H1 (cell line): ENCODE data around the gene GAMT. TPM values are rescaled to one million over a fixed set of nuclear protein-coding genes. Genes with fewer than 3 reads are reported as not detected.

Source experiments
- CTCF ChIA-PET: fragments of 300-600 bp; sonication (Branson Sonifier 250); formaldehyde crosslinking; loops from one replicate; lab custom pipeline; 2021; ENCODE audit not compliant: partially characterized antibody; lab: Charles Lee
- POLR2A ChIA-PET: fragments of 300-600 bp; sonication (Branson Sonifier 250); formaldehyde crosslinking; loops from one replicate; lab custom pipeline; 2021; ENCODE audit warnings: inconsistent platforms; ENCODE audit not compliant: partially characterized antibody; lab: Charles Lee
- DNase-seq, 2 experiments: peaks; one replicate each; pipeline versions ENCODE4 v3.0.0 to v3.0.0-alpha.2; 2010 to 2022; ENCODE audit warnings: low spot score in 2 of 2, low read depth in 1 of 2, mixed read lengths in 1 of 2
- FAIRE-seq: peaks from 2 replicates; lab custom pipeline; 2011; peaks lifted over from hg19 to GRCh38; lab: Jason Lieb, UNC
- H2AFZ ChIP-seq: 2 replicates; pipeline ENCODE4 v1.8.1; 2012; ENCODE audit warnings: low read length, inconsistent platforms
- H2AK5ac ChIP-seq: 2 replicates; pipeline ENCODE4 v1.6.1; 2013; ENCODE audit warnings: low read depth, low read length
- H2BK120ac ChIP-seq: replicated peaks from 2 replicates; pipeline ENCODE3; 2013; ENCODE audit warnings: low read depth, low read length, inconsistent platforms
- H2BK12ac ChIP-seq: 2 replicates; pipeline ENCODE4 v1.6.1; 2013; ENCODE audit warnings: low read depth, low read length
- H2BK15ac ChIP-seq: 2 replicates; pipeline ENCODE4 v1.6.1; 2013; ENCODE audit warnings: low read length
- H2BK20ac ChIP-seq: 2 replicates; pipeline ENCODE4 v1.6.1; 2013; ENCODE audit warnings: low read length
- H2BK5ac ChIP-seq: 2 replicates; pipeline ENCODE4 v1.6.1; 2013; ENCODE audit warnings: low read depth, low read length
- H3K14ac ChIP-seq: 2 replicates; pipeline ENCODE4 v1.6.1; 2013; ENCODE audit warnings: inconsistent platforms; ENCODE audit not compliant: insufficient read length
- H3K18ac ChIP-seq: 2 replicates; pipeline ENCODE4 v1.6.1; 2013; ENCODE audit warnings: low read length; ENCODE audit errors: extremely low read depth
- H3K23ac ChIP-seq: 2 replicates; pipeline ENCODE4 v1.6.1; 2013; ENCODE audit warnings: inconsistent platforms; ENCODE audit not compliant: insufficient read length
- H3K23me2 ChIP-seq: 2 replicates; pipeline ENCODE4 v1.6.1; 2013; ENCODE audit warnings: low read depth, low read length
- H3K27ac ChIP-seq: 2 replicates; pipeline ENCODE4 v1.6.1; 2011; ENCODE audit warnings: low read depth, low read length, inconsistent platforms
- H3K27me3 ChIP-seq, 4 experiments: replicated peaks in 1 of 4; 1 replicate in 1 of 4; 2 replicates in 3 of 4; pipeline versions ENCODE4 v1.6.1 to v1.8.1; 2011 to 2013; ENCODE audit warnings: low read length in 3 of 4, mild to moderate bottlenecking in 3 of 4, inconsistent platforms in 2 of 4, mixed read lengths in 2 of 4, moderate library complexity in 1 of 4; ENCODE audit not compliant: control insufficient read depth in 3 of 4, insufficient read depth in 3 of 4; ENCODE audit errors: extremely low read depth in 1 of 4
- H3K36me3 ChIP-seq, 4 experiments: 2 replicates each; pipeline versions ENCODE4 v1.6.1 to v1.8.1; 2011 to 2013; ENCODE audit warnings: mild to moderate bottlenecking in 4 of 4, low read length in 3 of 4, moderate library complexity in 2 of 4, control low read depth in 1 of 4, inconsistent platforms in 1 of 4; ENCODE audit not compliant: insufficient read depth in 4 of 4, control insufficient read depth in 2 of 4
- H3K4ac ChIP-seq: replicated peaks from 2 replicates; pipeline ENCODE3; 2013; ENCODE audit warnings: low read length, low read depth, mixed read lengths, inconsistent platforms; ENCODE audit not compliant: insufficient read length
- H3K4me1 ChIP-seq, 4 experiments: replicated peaks in 1 of 4; 1 replicate in 1 of 4; 2 replicates in 3 of 4; pipeline versions ENCODE4 v1.6.1 to v1.8.1; 2011 to 2013; ENCODE audit warnings: low read length in 3 of 4, inconsistent platforms in 2 of 4, mixed read lengths in 1 of 4; ENCODE audit not compliant: insufficient read depth in 4 of 4, control insufficient read depth in 3 of 4
- H3K4me2 ChIP-seq, 2 experiments: 2 replicates each; pipeline versions ENCODE4 v1.6.1 to v1.8.1; 2011 to 2013; ENCODE audit warnings: low read depth in 2 of 2, low read length in 2 of 2, control low read depth in 1 of 2, inconsistent platforms in 1 of 2, mild to moderate bottlenecking in 1 of 2; ENCODE audit not compliant: insufficient read depth in 1 of 2
- H3K4me3 ChIP-seq, 4 experiments: fragments of 200-600, 300-600 bp in 1 of 4; sonication (generic), shearing (Covaris generic), sonication (Bioruptor Twin) in 1 of 4; 2 replicates each; pipeline versions ENCODE4 v1.5.1 to v1.8.1; 2011 to 2016; ENCODE audit warnings: low read length in 4 of 4, low read depth in 3 of 4, control low read depth in 2 of 4, inconsistent platforms in 2 of 4, mild to moderate bottlenecking in 2 of 4, mixed read lengths in 1 of 4, moderate library complexity in 1 of 4; ENCODE audit not compliant: insufficient read depth in 2 of 4; ENCODE audit errors: extremely low read depth in 1 of 4
- H3K56ac ChIP-seq: replicated peaks from 2 replicates; pipeline ENCODE3; 2013; ENCODE audit warnings: low read depth, mild to moderate bottlenecking, mixed read lengths, low read length, inconsistent platforms; ENCODE audit not compliant: insufficient read length
- H3K79me1 ChIP-seq: 2 replicates; pipeline ENCODE4 v1.6.1; 2013; ENCODE audit warnings: low read depth, low read length, control low read depth
- H3K79me2 ChIP-seq, 2 experiments: 2 replicates each; pipeline versions ENCODE4 v1.6.1 to v1.8.1; 2012 to 2013; ENCODE audit warnings: low read length in 2 of 2, mild to moderate bottlenecking in 2 of 2, inconsistent platforms in 1 of 2; ENCODE audit not compliant: insufficient read depth in 2 of 2, control insufficient read depth in 1 of 2
- H3K9ac ChIP-seq, 4 experiments: replicated peaks in 1 of 4; 1 replicate in 1 of 4; 2 replicates in 3 of 4; pipeline versions ENCODE4 v1.6.1 to v1.8.1; 2011 to 2013; ENCODE audit warnings: low read depth in 3 of 4, low read length in 3 of 4, control low read depth in 2 of 4, mild to moderate bottlenecking in 2 of 4, moderate library complexity in 2 of 4, inconsistent platforms in 1 of 4; ENCODE audit errors: extremely low read depth in 1 of 4
- H3K9me3 ChIP-seq, 2 experiments: 2 replicates each; pipeline versions ENCODE4 v1.6.1 to v1.8.1; 2012 to 2013; ENCODE audit warnings: mild to moderate bottlenecking in 2 of 2, moderate library complexity in 2 of 2, control low read depth in 1 of 2, inconsistent platforms in 1 of 2, low read depth in 1 of 2, low read length in 1 of 2, mixed read lengths in 1 of 2; ENCODE audit not compliant: insufficient read depth in 2 of 2
- H4K20me1 ChIP-seq, 2 experiments: replicated peaks in 1 of 2; 2 replicates each; pipeline versions ENCODE3 to v1.8.1; 2011 to 2013; ENCODE audit warnings: inconsistent platforms in 2 of 2, low read length in 2 of 2, mild to moderate bottlenecking in 1 of 2; ENCODE audit not compliant: insufficient read depth in 2 of 2, control insufficient read depth in 1 of 2
- H4K5ac ChIP-seq: 2 replicates; pipeline ENCODE4 v1.6.1; 2013; ENCODE audit warnings: low read length, low read depth, mixed read lengths, inconsistent platforms; ENCODE audit not compliant: insufficient read length
- H4K8ac ChIP-seq: 2 replicates; pipeline ENCODE4 v1.8.0; 2013; ENCODE audit warnings: mild to moderate bottlenecking, moderate library complexity, low read length, inconsistent platforms; ENCODE audit not compliant: insufficient read depth; ENCODE audit errors: extremely low read depth
- H4K91ac ChIP-seq: replicated peaks from 2 replicates; pipeline ENCODE3; 2013; ENCODE audit warnings: low read length, mixed read lengths, inconsistent platforms; ENCODE audit not compliant: insufficient read length
- BACH1 ChIP-seq: IDR thresholded peaks from 2 replicates; pipeline ENCODE4 v1.6.1; 2012; ENCODE audit warnings: low read length, improper control_type of control experiment
- BCL11A ChIP-seq, 2 experiments: IDR thresholded peaks; one replicate each; pipeline ENCODE4 v1.6.1; 2011; ENCODE audit warnings: low read depth in 2 of 2, low read length in 2 of 2, mild to moderate bottlenecking in 2 of 2
- CHD2 ChIP-seq: IDR thresholded peaks from 2 replicates; pipeline ENCODE4 v1.6.1; 2012; ENCODE audit warnings: low read length, improper control_type of control experiment
- CTBP2 ChIP-seq: IDR thresholded peaks from 2 replicates; pipeline ENCODE4 v1.7.0; 2011; ENCODE audit warnings: borderline replicate concordance, mild to moderate bottlenecking, moderate library complexity, mixed read lengths, low read length; ENCODE audit not compliant: insufficient read depth, insufficient read length
- EGR1 ChIP-seq: IDR thresholded peaks from 2 replicates; pipeline ENCODE4 v1.6.1; 2011; ENCODE audit warnings: low read depth, low read length, borderline replicate concordance
- EP300 ChIP-seq, 2 experiments: IDR thresholded peaks; 1 replicate in 1 of 2; 2 replicates in 1 of 2; pipeline ENCODE4 v1.6.1; 2011 to 2012; ENCODE audit warnings: low read depth in 2 of 2, low read length in 2 of 2, mild to moderate bottlenecking in 2 of 2, borderline replicate concordance in 1 of 2, inconsistent platforms in 1 of 2, moderate library complexity in 1 of 2
- HDAC2 ChIP-seq, 2 experiments: fragments of 300-600 bp in 1 of 2; sonication (generic) in 1 of 2; IDR thresholded peaks; 2 replicates each; pipeline ENCODE4 v1.6.1; 2011 to 2012; ENCODE audit warnings: low read depth in 2 of 2, low read length in 2 of 2, mild to moderate bottlenecking in 2 of 2, moderate library complexity in 2 of 2, borderline replicate concordance in 1 of 2, inconsistent platforms in 1 of 2
- JUN ChIP-seq: IDR thresholded peaks from 2 replicates; pipeline ENCODE4 v1.6.1; 2011; ENCODE audit warnings: low read depth, mild to moderate bottlenecking, improper control_type of control experiment, low read length
- MAFK ChIP-seq: IDR thresholded peaks from 2 replicates; pipeline ENCODE4 v1.6.1; 2012; ENCODE audit warnings: low read depth, mild to moderate bottlenecking, improper control_type of control experiment, low read length
- MAX ChIP-seq: IDR thresholded peaks from 2 replicates; pipeline ENCODE4 v1.6.1; 2012; ENCODE audit warnings: inconsistent platforms
- SP4 ChIP-seq: IDR thresholded peaks from 2 replicates; pipeline ENCODE4 v1.6.1; 2012; ENCODE audit warnings: low read length, inconsistent platforms
- TAF1 ChIP-seq: IDR thresholded peaks from 2 replicates; pipeline ENCODE4 v1.6.1; 2011; ENCODE audit warnings: mild to moderate bottlenecking, low read depth, low read length
- USF2 ChIP-seq: IDR thresholded peaks from 2 replicates; pipeline ENCODE4 v1.6.1; 2011; ENCODE audit warnings: low read length, improper control_type of control experiment
- WGBS, 2 experiments: shearing (Covaris generic) in 1 of 2; methylation state at CpG; one replicate each; pipeline versions ENCODE4 v1.1.6 to v1.1.7; 2013 to 2015; ENCODE audit warnings: low lambda C conversion rate in 2 of 2, mixed read lengths in 2 of 2, inconsistent platforms in 1 of 2, low coverage in 1 of 2, missing lambda C conversion rate in 1 of 2; ENCODE audit not compliant: insufficient replicate concordance in 2 of 2, insufficient coverage in 1 of 2, insufficient read length in 1 of 2; ENCODE audit errors: extremely low coverage in 1 of 2, missing lambda C conversion rate in 1 of 2; 5-methylcytosine and 5-hydroxymethylcytosine counted together
- polyA plus RNA-seq, 7 experiments: library from polyadenylated mRNA; depleted of rRNA in 3 of 7; stranded (reverse) in 5 of 7; unstranded in 2 of 7; fragments of >200 nt in 5 of 7; fragments of 200-250 nt in 2 of 7; gene quantifications; 1 replicate in 5 of 7; 2 replicates in 1 of 7; 4 replicates in 1 of 7; pipeline versions ENCODE4 v1.2.1 to v1.2.3, GENCODE V29; 2011 to 2013; ENCODE audit warnings: missing spikeins in 2 of 7, mixed read lengths in 2 of 7
- total RNA-seq: library from RNA; stranded (reverse); fragmentation: NEBNext Ultra II Directional; extraction: Animal tissue kit (Norgen Biotek cat#: 25700); gene quantifications from 2 replicates; pipeline ENCODE4 v1.2.1, GENCODE V29; 2021

Gene GAMT
- total and polyA plus RNA-seq, 2 of the 8 experiments (the other 6 are each of a cell fraction or from before 2014, with no cell fraction given): 17.2 to 35.6 TPM

- CTCF ChIA-PET: interaction anchor here (0.9 kb wide), 1 partner anchor 60 kb away, joined by 3 read pairs; no protein-coding TSS in a partner anchor
- WGBS, 2 experiments: 90% methylated on average over 15 of the region's 15 CpGs; no CpG with 5 or more reads in 1 of the 2 experiments
- no peak for TF ChIP-seq EP300 (IDR thresholded peaks at IDR 0.05; ENCODE audit: borderline replicate concordance in 1 of 2, low read depth in 2 of 2, low read length in 2 of 2)
- no peak for TF ChIP-seq JUN
- no peak for TF ChIP-seq EGR1
- TF ChIP-seq CTBP2: no peak
- no peak for TF ChIP-seq SP4
- TF ChIP-seq TAF1: no peak
- TF ChIP-seq BCL11A (IDR thresholded peaks at IDR 0.05; ENCODE audit: low read depth in 2 of 2, low read length in 2 of 2): no peak
- TF ChIP-seq HDAC2 (IDR thresholded peaks at IDR 0.05; ENCODE audit: borderline replicate concordance in 1 of 2, low read depth in 2 of 2, low read length in 2 of 2): no peak
- TF ChIP-seq MAFK: no peak
- TF ChIP-seq USF2: no peak
- TF ChIP-seq BACH1: no peak
- no peak for TF ChIP-seq MAX
- no peak for TF ChIP-seq CHD2
These were observed 8.9 kb downstream of the GAMT start for GRCh38 chr19:1392407-1392806.

More at GRCh38 chr19:1392407-1392806, 8.9 kb downstream of the GAMT start:
- H2BK5ac ChIP-seq: no peak overlapping the region
- DNase-seq (no peak), FAIRE-seq (no peak)
- POLR2A ChIA-PET: no interaction called here
- no peak overlapping the region for H3K9ac ChIP-seq
- H3K18ac ChIP-seq: no peak overlapping the region
- no peak overlapping the region for H3K4me2 ChIP-seq
- H3K79me1 ChIP-seq: 0 out of 2 replicates have a peak, but pooled peaks cover 5% of the 10 kb centered on the region
- no peak overlapping the region for H2BK20ac ChIP-seq
- H3K79me2 ChIP-seq: no peaks in the 10 kb centered on the region; a peak in 1 of 4 replicates
- no peak overlapping the region for H2AFZ ChIP-seq
- H2BK12ac ChIP-seq: no peak overlapping the region
- H3K27me3 ChIP-seq: no peaks in the 10 kb centered on the region
- H4K8ac ChIP-seq: no peak overlapping the region
- H3K4me1 ChIP-seq: peaks cover 0 to 7% (median 0%) of the 10 kb centered on the region in 4 experiments; a peak in 2 of 7 replicates
- H3K4ac ChIP-seq: no peak overlapping the region
- H3K9me3 ChIP-seq: no peaks in the 10 kb centered on the region; a peak in 1 of 4 replicates
- H4K5ac ChIP-seq: no peak overlapping the region
- H3K36me3 ChIP-seq: peaks cover 0 to 20% (median 13%) of the 10 kb centered on the region in 4 experiments; a peak in 6 of 8 replicates
- H3K23ac ChIP-seq: no peak overlapping the region
- H4K20me1 ChIP-seq: peaks cover 2 to 16% of the 10 kb centered on the region in 2 experiments
- no peak overlapping the region for H3K4me3 ChIP-seq
- no peak overlapping the region for H2BK120ac ChIP-seq
- no peaks in the 10 kb centered on the region for H3K23me2 ChIP-seq
- no peak overlapping the region for H3K56ac ChIP-seq
- no peak overlapping the region for H3K14ac ChIP-seq
- H3K27ac ChIP-seq: no peak overlapping the region
- no peak overlapping the region for H4K91ac ChIP-seq
- no peak overlapping the region for H2AK5ac ChIP-seq
- no peak overlapping the region for H2BK15ac ChIP-seq
